HFFc6 (cell line): ENCODE measurements around the gene LEF1. TPM values are rescaled to one million over a fixed set of nuclear protein-coding genes. Genes with fewer than 3 reads are reported as not detected.

Experiments used
- DNase-seq: peaks from one replicate; pipeline ENCODE4 v3.0.0-alpha.2; 2018
- H3K27ac Mint-ChIP-seq: 2 replicates; pipeline ENCODE4 v1.8.0; 2020; ENCODE audit warnings: mild to moderate bottlenecking, mixed read lengths
- H3K27me3 Mint-ChIP-seq: 2 replicates; pipeline ENCODE4 v1.8.0; 2021; ENCODE audit warnings: mild to moderate bottlenecking, moderate library complexity, mixed read lengths; ENCODE audit not compliant: insufficient read depth
- H3K36me3 Mint-ChIP-seq: 2 replicates; pipeline ENCODE4 v1.8.0; 2021; ENCODE audit warnings: low read depth, mixed read lengths
- H3K4me1 Mint-ChIP-seq: 2 replicates; pipeline ENCODE4 v1.8.0; 2020; ENCODE audit warnings: low read depth, mixed read lengths
- H3K4me3 Mint-ChIP-seq: 2 replicates; pipeline ENCODE4 v1.8.0; 2020; ENCODE audit warnings: mild to moderate bottlenecking, moderate library complexity, mixed read lengths
- H3K9me3 Mint-ChIP-seq: 2 replicates; pipeline ENCODE4 v1.8.0; 2020; ENCODE audit warnings: mild to moderate bottlenecking, mixed read lengths
- total RNA-seq, 6 experiments: library from RNA; stranded (reverse); fragmentation: NEBNext Ultra II Directional; extraction: Animal tissue kit (Norgen Biotek cat#: 25700); gene quantifications; 2 replicates in 1 of 6; 3 replicates in 5 of 6; pipeline ENCODE4 v1.2.3, GENCODE V29; 2021
- TF ChIP-seq, protein P1 (sequence below): fragments of 200-600 bp; sonication (generic); IDR thresholded peaks from 2 replicates; pipeline ENCODE4 v1.5.0; 2021; ENCODE audit warnings: antibody characterized with exemption, mild to moderate bottlenecking

The LEF1 gene
- total RNA-seq, 6 experiments from 2014 or later = 0.22 to 0.37 (median 0.31) TPM; not detected in 3

DNA sequence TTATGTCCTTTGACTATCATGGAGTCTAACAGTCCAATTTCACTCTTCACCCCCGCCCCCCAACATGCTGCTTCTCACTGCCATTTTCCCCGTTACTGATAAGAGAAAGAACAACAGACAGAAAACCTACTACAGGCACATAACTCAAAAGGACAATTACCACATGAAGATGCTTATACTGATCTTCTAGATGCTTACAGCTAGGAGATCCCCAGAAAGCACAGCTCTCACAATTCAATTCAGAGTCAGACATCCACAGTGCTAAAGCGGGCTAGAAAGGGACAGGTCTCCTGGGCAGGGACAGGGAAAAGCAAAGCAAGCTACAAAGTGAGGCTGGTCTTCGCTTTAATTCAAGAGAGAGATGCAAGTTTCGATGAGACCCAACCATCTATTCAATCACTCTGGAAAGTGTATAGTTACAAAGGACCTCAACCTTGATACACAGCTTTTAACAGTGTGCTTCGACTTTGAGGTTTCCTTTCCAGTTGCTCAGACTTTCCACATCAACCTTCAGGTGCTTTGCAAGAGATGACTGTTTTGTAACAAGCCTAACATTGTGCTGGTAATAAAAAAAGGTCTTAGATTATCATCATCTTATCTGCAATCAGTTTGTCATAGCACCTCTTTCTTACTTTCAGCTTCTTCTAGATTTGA, 60.9 kb downstream of the LEF1 start:
- Mint-ChIP-seq H3K9me3 (no peaks in the 10 kb centered on the region), H3K4me1 (no peaks in the 10 kb centered on the region), H3K27me3 (peaks cover 16% of the 10 kb centered on the region), H3K27ac (no peak overlapping the region), H3K36me3 (no peaks in the 10 kb centered on the region), H3K4me3 (no peak overlapping the region)
- DNase-seq = no peak
- TF ChIP-seq, protein P1, sequence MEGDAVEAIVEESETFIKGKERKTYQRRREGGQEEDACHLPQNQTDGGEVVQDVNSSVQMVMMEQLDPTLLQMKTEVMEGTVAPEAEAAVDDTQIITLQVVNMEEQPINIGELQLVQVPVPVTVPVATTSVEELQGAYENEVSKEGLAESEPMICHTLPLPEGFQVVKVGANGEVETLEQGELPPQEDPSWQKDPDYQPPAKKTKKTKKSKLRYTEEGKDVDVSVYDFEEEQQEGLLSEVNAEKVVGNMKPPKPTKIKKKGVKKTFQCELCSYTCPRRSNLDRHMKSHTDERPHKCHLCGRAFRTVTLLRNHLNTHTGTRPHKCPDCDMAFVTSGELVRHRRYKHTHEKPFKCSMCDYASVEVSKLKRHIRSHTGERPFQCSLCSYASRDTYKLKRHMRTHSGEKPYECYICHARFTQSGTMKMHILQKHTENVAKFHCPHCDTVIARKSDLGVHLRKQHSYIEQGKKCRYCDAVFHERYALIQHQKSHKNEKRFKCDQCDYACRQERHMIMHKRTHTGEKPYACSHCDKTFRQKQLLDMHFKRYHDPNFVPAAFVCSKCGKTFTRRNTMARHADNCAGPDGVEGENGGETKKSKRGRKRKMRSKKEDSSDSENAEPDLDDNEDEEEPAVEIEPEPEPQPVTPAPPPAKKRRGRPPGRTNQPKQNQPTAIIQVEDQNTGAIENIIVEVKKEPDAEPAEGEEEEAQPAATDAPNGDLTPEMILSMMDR = no peak

DNA sequence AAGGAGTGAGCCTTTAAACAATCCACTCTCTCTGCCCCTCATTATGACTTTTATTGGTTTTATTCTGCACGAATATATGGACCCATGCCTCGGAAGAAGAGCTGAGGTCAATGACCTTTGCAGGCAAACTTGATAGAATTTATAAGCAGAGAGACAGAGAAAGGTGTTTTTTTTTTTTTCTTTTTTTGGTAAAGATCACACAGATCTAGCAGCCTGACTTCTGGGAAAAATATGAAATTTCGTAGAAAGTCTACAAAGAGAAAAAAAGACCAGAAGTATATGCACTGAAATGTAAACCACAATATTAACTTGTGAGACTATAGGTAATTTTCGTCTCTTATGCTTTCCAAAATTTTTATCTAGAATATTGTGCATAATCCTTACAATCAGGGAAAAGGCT, 61.6 kb downstream of the LEF1 start:
- no peaks in the 10 kb centered on the region for H3K9me3 Mint-ChIP-seq
- H3K27ac Mint-ChIP-seq = no peak overlapping the region
- peaks cover 16% of the 10 kb centered on the region for H3K27me3 Mint-ChIP-seq
- no peaks in the 10 kb centered on the region for H3K36me3 Mint-ChIP-seq
- DNase-seq = no peak
- TF ChIP-seq, protein P1 = no peak
- H3K4me1 Mint-ChIP-seq = no peaks in the 10 kb centered on the region
- H3K4me3 Mint-ChIP-seq = no peak overlapping the region

DNA sequence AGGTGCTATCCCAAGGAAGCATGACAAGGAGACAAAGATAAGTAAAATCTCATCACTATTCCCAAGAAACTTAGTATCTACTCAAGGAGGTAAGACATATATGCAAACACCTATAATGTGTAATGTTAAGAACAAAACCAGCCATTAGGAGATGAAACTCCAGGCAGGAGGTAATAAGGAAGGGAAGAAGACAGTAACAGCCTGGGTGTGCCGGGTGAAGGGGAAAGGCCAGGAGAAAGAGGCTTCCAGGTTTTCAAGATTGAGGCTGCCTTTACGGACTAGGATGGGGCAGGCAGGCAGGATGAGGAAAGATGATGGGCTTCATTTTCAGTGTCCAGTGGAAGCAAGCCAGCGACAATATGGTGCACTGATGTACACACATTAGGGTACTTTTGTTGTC, 62.5 kb downstream of the LEF1 start:
- H3K4me3 Mint-ChIP-seq = no peak overlapping the region
- H3K27me3 Mint-ChIP-seq = peaks cover 15% of the 10 kb centered on the region
- TF ChIP-seq, protein P1 = no peak
- no peak for DNase-seq
- H3K36me3 Mint-ChIP-seq = no peaks in the 10 kb centered on the region
- H3K4me1 Mint-ChIP-seq = no peaks in the 10 kb centered on the region
- H3K9me3 Mint-ChIP-seq = no peaks in the 10 kb centered on the region
- H3K27ac Mint-ChIP-seq = no peak overlapping the region

DNA sequence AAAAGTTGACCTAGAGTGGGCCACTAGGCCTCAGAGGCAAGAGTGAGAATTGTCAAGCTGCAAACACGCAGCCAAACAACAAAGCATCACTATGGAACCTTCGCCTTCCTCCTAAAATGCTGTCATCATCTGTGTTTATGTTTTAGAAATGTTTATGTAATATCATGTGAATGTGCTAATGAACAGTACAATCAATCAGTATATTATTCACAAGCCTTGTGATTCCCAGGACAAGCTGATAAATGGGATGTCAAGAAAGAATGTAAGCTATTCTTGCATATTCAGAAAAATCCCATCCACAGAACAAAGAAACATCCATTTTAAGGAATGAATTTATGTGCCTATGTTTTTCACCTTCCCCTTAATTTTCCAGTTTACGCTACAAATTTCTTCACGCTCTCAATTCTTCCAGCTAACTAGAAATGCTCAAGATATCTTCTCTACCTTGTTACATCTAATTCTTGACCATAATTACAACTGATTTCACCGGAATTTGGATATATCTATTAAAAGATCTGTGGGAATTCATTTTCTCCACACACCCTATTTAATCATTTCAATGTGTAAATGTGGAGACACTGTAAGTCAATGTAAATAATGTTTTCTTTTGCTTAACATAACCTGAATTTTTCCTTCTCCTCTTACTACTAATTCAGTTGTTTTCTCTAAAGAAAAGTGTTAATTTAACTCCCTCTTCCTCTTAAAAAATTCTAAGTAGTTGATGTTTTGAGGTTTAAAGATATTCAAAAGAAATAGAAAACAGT, 65.5 kb downstream of the LEF1 start:
- Mint-ChIP-seq H3K9me3 (no peaks in the 10 kb centered on the region), H3K4me3 (no peak overlapping the region), H3K4me1 (no peaks in the 10 kb centered on the region), H3K27me3 (peaks cover 13% of the 10 kb centered on the region), H3K27ac (no peak overlapping the region), H3K36me3 (no peaks in the 10 kb centered on the region)
- TF ChIP-seq, protein P1 = no peak
- DNase-seq = no peak

DNA sequence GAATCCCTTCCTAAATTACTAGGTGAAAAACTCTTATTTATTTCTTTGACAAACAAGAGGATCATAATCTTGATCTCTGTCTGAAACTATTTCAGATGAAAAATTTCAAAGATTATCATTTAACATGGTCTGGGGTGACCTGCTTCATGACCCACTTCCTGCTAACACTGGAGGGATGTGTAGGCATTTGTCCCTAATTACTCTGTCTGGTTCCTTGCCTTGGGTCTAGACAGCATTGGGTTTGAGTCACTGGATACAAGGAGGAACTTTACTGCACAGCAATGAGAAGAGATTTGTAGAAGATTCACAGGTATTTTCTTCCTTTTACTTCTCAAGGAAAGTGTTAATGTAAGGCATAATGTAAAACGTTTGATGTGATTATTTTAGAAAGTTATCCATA, 67.9 kb downstream of the LEF1 start:
- DNase-seq = no peak
- Mint-ChIP-seq H3K27me3 (peaks cover 7% of the 10 kb centered on the region; the same call in 1 of the 2 replicates), H3K9me3 (no peaks in the 10 kb centered on the region), H3K4me3 (no peak overlapping the region), H3K27ac (no peak overlapping the region), H3K4me1 (no peaks in the 10 kb centered on the region), H3K36me3 (no peaks in the 10 kb centered on the region)
- TF ChIP-seq, protein P1 = no peak
